HG02623 (cell line): ENCODE data around the gene KRT77.

Experiments used
- ATAC-seq: cut with Tn5 transposase; IDR thresholded peaks from one replicate; pipeline ENCODE4 v1.9.1; 2021; ENCODE audit warnings: moderate library complexity; ENCODE audit not compliant: unreplicated experiment

KRT77 gene

DNA sequence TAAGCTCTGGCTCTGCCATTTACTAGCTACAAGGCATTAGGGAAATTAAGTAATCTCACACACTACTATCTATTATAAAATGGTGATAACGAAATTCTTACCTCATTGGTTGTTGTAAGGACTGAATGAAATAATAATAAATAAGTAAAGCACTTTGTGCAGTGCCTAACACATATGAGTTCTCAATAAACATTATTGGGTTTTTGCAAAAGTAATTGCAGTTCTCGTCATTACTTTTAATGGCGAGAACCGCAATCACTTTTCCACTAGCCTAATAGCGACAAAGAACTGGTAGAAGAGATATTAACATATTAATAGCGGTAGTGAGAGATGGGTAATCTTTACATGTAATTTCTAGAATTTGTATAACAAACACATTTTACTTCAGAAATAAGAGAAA lies 9.2 kb downstream of the KRT77 start:
- no peak for ATAC-seq

- ATAC-seq = no peak
Measured at GRCh38 chr12:52693261-52693660, 10.1 kb downstream of the KRT77 start.

DNA sequence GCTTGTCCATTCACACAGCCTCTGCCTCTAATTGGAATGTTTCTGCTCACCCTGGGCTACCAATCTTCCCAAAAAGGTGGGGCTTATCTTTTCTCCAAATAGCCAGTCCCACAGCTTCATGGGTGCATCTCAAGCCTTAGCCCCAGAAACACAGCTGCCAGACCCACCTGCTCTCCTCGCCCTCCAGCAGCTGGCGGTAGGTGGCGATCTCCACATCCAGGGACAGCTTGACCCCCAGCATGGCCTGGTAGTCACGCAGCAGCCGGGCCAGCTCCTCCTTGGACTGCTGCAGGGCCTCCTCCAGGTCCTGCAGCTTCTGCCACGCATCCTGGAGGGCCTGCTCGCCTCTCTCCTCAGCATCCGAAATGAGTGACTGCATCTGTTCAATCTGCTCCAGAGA lies 11.1 kb downstream of the KRT77 start:
- ATAC-seq = no peak

DNA sequence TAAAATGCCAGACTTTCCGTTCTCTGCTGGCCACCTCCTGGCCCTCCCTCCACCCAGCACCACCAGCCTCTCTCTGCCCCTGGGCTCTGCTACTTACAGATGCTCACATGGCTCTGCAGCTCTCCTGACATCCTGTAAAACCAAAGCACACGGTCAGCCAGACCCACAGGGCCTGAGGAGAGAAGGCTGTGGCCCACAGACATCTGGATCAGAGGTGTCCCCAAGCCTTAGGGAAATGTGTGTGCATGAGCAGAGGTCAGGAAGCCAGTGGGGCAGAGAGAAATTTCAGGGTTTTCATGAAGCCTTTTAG lies 11.5 kb downstream of the KRT77 start:
- ATAC-seq = no peak

DNA sequence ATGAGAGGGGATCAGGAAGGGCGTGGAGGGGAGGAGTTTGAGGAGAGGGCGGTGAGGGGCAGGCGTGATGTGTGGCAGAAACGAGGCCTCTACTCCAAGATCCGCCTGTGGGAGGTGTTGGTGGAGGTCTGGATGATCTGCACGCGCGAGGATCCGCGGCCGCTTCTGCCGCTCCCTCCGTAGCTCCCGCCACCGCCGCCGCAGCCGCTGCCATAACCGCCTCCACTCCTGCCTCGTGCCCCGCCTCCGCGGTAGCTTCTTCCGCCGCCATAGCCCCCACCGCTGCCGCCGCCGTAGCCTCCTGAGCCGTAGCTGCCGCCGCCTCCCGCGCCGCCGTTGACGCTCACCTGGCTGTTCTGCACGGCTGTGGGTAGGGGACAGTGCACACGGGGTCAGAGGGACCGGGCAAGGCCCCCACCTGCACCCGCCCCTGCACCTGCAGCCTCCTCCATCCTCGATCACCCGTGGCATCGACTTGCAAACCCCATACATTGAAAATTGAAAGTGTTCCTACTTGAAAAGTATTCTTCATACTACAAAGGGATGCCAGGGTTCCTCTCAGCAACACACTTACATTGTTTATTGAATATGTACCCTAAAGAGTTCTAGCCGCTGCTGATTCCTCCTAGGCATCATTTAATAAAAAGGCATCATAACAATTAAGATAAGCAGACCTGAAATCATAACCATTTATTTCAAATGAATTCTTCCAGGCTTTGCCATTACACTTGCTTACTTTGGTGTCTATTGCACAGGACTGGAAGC lies 12.1 kb downstream of the KRT77 start:
- no peak for ATAC-seq

- no peak for ATAC-seq
Measured at GRCh38 chr12:52690351-52691075, 12.8 kb downstream of the KRT77 start.

DNA sequence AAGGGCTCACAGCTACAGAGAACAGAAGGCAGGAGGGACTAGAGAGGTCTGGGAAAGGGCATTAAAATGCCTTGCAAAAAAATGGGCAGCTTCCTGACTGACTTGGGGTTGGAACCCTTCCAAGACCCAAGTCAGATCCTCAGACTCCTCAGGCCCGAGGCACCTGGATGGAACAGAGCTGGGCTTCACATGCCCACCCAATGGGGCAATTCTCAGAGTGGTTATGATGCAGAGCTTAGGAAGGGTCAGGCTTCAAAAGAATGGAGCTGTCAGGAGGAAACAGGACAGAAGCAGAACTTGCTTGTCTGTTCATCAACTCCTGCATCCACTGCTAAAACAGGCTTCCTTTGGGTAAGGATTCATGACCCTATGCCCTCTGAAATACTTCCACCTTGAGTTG lies 13.4 kb downstream of the KRT77 start:
- no peak for ATAC-seq

- no peak for ATAC-seq
Measured at GRCh38 chr12:52689239-52689638, 14.1 kb downstream of the KRT77 start.

- ATAC-seq = no peak
Measured at GRCh38 chr12:52688481-52688880, 14.8 kb downstream of the KRT77 start.

- no peak for ATAC-seq
Measured at GRCh38 chr12:52687497-52688385, 15.6 kb downstream of the KRT77 start.

- ATAC-seq = no peak
Measured at GRCh38 chr12:52686756-52687487, 16.4 kb downstream of the KRT77 start.

- ATAC-seq = no peak
Measured at GRCh38 chr12:52686063-52686462, 17.3 kb downstream of the KRT77 start.

GRCh38 chr12:52685406-52685890 lies 17.9 kb downstream of the KRT77 start:
- ATAC-seq = no peak

DNA sequence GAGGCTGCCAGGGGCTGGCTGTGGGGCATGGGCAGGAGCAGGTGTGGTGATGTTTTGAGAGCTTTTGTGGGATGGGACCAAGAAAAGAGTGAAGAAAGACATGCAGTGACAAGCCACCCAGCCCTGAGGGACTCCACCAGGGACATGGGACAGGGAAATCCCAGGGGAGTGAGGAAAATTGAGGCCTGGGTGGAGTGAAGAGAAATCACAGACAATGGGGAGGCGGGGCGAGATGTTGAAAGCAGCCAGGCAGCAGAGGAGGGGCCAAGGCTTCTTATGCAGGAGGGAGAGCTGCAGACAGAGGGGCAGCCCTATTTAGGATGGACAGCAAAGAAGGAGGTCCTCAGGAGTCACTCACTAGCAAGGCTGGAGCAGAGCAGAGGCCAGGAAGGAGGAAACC lies 18.9 kb downstream of the KRT77 start:
- ATAC-seq = no peak

DNA sequence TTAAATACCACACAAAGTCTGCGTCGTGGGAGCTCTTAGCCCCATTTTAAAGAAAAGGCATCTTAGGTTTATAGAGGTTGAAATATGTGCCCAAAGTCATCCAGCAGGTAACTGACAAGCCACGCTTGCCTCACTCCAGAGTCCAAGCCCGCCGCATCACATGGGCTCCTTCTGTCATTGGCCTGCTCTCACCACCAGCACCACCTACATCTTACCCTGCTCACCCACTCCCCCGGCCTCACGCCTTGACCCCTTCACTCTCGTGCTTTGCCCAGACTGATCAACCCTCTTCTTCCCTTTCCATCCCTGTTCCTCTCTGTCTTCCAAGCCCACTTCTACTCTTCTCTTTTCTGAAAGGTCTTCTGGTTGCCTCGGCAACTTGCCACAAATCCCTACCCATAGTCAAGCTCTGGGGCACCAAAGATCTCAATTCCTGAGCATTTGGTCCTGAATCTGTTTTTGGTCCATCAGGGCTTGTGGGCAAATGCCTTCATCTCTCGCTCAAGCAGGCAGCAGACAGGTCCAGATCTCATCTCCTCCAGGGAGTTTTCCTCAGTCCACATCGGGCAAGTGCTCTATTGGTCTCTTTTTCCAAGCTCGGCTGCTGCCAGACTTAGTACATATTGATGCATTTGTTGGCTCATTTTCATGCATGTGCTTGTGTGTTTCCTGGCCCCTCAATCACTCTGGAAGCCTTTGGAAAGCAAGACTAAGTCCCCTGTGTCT lies 19.6 kb downstream of the KRT77 start:
- ATAC-seq = no peak

DNA sequence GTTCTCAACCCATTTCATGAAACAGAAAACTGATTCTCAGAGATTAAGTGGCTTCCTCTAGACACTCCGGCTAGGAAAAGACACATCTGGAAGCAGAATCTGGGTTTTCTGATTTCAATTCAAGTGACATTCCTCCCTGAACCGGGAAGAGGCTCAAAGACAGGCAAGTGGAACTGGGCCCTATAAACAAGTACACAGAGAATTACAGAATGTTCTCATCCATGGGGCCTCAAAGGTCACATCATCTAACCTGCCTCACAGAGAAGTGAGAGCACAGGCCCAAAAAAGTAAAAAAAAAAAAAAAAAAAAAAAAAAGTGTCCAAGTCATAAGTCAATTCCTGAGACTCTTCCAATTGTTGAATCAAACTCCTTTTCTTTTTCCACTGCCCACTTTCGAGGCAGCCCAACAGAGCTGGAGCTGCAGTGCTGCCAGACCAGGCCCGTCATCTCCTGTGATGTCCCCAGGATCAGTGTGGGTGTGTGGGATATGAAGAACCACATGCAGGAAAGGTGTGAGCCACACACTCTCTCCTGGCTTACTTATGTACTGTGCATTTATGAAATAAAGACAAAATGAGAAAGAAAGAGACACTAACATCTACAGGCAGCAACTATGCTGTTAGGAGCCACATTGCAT lies 20.3 kb downstream of the KRT77 start:
- ATAC-seq = no peak

- no peak for ATAC-seq
Measured at GRCh38 chr12:52682381-52682660, 21.0 kb downstream of the KRT77 start.

GRCh38 chr12:52681526-52682380 lies 21.6 kb downstream of the KRT77 start:
- no peak for ATAC-seq

- ATAC-seq = no peak
Measured at GRCh38 chr12:52680363-52680762, 23.0 kb downstream of the KRT77 start, which contains the start of gene KRT1. KRT1 (minus strand) TSS chr12:52680407; CDS start chr12:52680348, 59 bp downstream.
